Measurements from ENCODE around the gene LPP.

The LPP gene

DNA sequence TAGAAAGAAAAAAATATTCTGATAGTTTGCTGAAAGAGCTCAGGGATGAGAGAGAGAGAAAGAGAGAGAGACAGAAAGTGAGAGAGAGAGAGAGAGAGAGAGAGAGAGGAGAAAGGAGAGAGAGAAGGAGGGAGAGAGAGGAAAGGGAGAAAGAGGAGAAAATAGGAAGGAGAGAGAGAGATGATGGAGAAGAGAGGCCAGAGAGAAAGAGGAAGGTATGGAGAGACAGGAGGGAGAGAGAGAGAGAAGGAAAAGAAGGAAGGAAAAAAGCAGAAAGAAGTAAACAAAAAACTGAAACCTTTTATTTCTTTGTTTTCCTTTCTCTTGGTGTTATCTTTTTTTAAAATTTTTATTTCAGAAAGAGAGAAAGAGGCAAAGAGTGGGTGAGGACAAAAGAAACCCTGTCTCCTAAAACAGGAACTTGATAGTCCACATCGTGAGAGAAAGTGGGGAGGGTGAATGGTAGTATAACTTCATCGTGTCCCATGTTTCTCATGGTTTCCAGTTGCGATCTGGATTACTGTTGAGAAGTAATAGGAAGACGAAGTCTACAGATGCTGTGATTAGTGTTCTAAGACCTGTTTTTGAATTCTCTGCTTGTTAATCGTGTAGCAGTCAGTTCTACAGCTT, 279.7 kb downstream of the LPP start:
- H2AFZ ChIP-seq (ENCODE audit: low read length), result no peak overlapping the region
- no peak overlapping the region for H3K27ac ChIP-seq (ENCODE audit: low read length)
- H3F3A ChIP-seq (ENCODE audit: insufficient read depth, low read length), result no peaks in the 10 kb centered on the region
- no peak overlapping the region for H3K4me2 ChIP-seq (ENCODE audit: low read depth, low read length)
- no peaks in the 10 kb centered on the region for H3K79me2 ChIP-seq (ENCODE audit: low read length)
- no peaks in the 10 kb centered on the region for H3K4me1 ChIP-seq (ENCODE audit: low read length)
- no peaks in the 10 kb centered on the region for H3K9me2 ChIP-seq (replicated peaks; ENCODE audit: insufficient read depth, low read length)
- no peaks in the 10 kb centered on the region for H3K36me3 ChIP-seq (replicated peaks; ENCODE audit: insufficient read depth, low read length)
- no peaks in the 10 kb centered on the region for H4K20me1 ChIP-seq (ENCODE audit: insufficient read depth, low read length)
- H3K9ac ChIP-seq (ENCODE audit: low read length), result no peak overlapping the region
- TF ChIP-seq, protein P1, sequence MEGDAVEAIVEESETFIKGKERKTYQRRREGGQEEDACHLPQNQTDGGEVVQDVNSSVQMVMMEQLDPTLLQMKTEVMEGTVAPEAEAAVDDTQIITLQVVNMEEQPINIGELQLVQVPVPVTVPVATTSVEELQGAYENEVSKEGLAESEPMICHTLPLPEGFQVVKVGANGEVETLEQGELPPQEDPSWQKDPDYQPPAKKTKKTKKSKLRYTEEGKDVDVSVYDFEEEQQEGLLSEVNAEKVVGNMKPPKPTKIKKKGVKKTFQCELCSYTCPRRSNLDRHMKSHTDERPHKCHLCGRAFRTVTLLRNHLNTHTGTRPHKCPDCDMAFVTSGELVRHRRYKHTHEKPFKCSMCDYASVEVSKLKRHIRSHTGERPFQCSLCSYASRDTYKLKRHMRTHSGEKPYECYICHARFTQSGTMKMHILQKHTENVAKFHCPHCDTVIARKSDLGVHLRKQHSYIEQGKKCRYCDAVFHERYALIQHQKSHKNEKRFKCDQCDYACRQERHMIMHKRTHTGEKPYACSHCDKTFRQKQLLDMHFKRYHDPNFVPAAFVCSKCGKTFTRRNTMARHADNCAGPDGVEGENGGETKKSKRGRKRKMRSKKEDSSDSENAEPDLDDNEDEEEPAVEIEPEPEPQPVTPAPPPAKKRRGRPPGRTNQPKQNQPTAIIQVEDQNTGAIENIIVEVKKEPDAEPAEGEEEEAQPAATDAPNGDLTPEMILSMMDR (IDR thresholded peaks at IDR 0.05; ENCODE audit: low read length), result no peak
- TF ChIP-seq EZH2 (optimal IDR thresholded peaks at IDR 0.05; ENCODE audit: low read depth, low read length), result no peak
- no peak for TF ChIP-seq EZH2phosphoT487 (IDR thresholded peaks at IDR 0.05; ENCODE audit: low read length)
- H3K27me3 ChIP-seq (replicated peaks; ENCODE audit: insufficient read depth, low read length), result no peaks in the 10 kb centered on the region
- no peak for DNase-seq
- H3K4me3 ChIP-seq (ENCODE audit: low read length), result no peak overlapping the region
- H3K9me3 ChIP-seq (replicated peaks; ENCODE audit: insufficient read depth, low read length), result no peaks in the 10 kb centered on the region

DNA sequence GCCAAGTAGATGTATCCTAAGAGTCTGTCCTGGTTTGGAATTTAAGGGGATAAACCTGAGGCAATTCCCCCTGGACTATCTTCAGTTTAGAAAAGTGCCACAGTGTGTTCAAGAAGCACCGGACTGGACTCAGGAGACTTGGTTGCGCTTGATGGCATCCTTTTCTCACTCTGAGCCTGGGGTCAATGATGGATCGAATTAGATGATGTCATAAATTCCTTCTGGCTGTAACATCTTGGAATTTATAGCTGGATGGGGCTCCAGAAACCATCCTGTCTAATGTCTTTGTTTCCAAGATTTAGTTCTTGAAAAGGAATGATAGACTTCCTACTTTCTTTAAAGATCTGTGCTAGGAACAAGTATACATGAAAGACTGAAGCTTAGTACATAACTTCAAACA, 280.6 kb downstream of the LPP start:
- DNase-seq, result no peak
- Histone ChIP-seq H3K79me2 (ENCODE audit: low read length) (no peaks in the 10 kb centered on the region), H3F3A (ENCODE audit: insufficient read depth, low read length) (no peaks in the 10 kb centered on the region), H3K4me1 (ENCODE audit: low read length) (no peaks in the 10 kb centered on the region), H3K36me3 (replicated peaks; ENCODE audit: insufficient read depth, low read length) (no peaks in the 10 kb centered on the region), H2AFZ (ENCODE audit: low read length) (no peak overlapping the region), H3K9me3 (replicated peaks; ENCODE audit: insufficient read depth, low read length) (no peaks in the 10 kb centered on the region), H3K27me3 (replicated peaks; ENCODE audit: insufficient read depth, low read length) (no peaks in the 10 kb centered on the region), H4K20me1 (ENCODE audit: insufficient read depth, low read length) (no peaks in the 10 kb centered on the region), H3K4me2 (ENCODE audit: low read depth, low read length) (no peak overlapping the region), H3K9ac (ENCODE audit: low read length) (no peak overlapping the region), H3K9me2 (replicated peaks; ENCODE audit: insufficient read depth, low read length) (no peaks in the 10 kb centered on the region), H3K4me3 (ENCODE audit: low read length) (no peak overlapping the region), H3K27ac (ENCODE audit: low read length) (no peak overlapping the region)
- TF ChIP-seq, protein P1 (IDR thresholded peaks at IDR 0.05; ENCODE audit: low read length), result no peak
- no peak for TF ChIP-seq EZH2phosphoT487 (IDR thresholded peaks at IDR 0.05; ENCODE audit: low read length)
- no peak for TF ChIP-seq EZH2 (optimal IDR thresholded peaks at IDR 0.05; ENCODE audit: low read depth, low read length)

DNA sequence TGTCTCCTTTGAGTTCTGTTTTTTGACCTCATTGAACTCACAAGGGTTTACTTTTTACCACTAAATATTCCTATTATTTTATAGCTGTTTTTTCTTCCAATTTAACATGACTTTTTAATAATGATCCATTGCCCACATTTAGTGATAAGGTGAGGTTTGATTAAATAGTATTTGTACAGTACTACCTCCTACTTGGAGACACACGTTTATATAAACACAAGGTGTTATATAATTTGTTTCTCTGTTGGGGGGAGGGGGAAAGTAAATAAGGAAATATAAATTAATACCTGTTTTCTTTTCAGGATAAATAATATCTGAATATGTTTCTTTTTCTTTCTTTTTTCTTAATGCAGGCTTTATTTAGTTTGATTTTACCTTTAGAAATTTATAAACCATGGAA, 281.3 kb downstream of the LPP start:
- TF ChIP-seq EZH2 (optimal IDR thresholded peaks at IDR 0.05; ENCODE audit: low read depth, low read length) (no peak), EZH2phosphoT487 (IDR thresholded peaks at IDR 0.05; ENCODE audit: low read length) (no peak)
- TF ChIP-seq, protein P1 (IDR thresholded peaks at IDR 0.05; ENCODE audit: low read length), result no peak
- Histone ChIP-seq H3K36me3 (replicated peaks; ENCODE audit: insufficient read depth, low read length) (no peaks in the 10 kb centered on the region), H3K79me2 (ENCODE audit: low read length) (no peaks in the 10 kb centered on the region), H3K4me2 (ENCODE audit: low read depth, low read length) (no peak overlapping the region), H3F3A (ENCODE audit: insufficient read depth, low read length) (no peaks in the 10 kb centered on the region), H3K27ac (ENCODE audit: low read length) (no peak overlapping the region), H3K9me3 (replicated peaks; ENCODE audit: insufficient read depth, low read length) (no peaks in the 10 kb centered on the region), H3K9me2 (replicated peaks; ENCODE audit: insufficient read depth, low read length) (no peaks in the 10 kb centered on the region), H3K27me3 (replicated peaks; ENCODE audit: insufficient read depth, low read length) (no peaks in the 10 kb centered on the region), H2AFZ (ENCODE audit: low read length) (no peak overlapping the region), H3K4me3 (ENCODE audit: low read length) (no peak overlapping the region), H3K4me1 (ENCODE audit: low read length) (no peaks in the 10 kb centered on the region), H3K9ac (ENCODE audit: low read length) (no peak overlapping the region), H4K20me1 (ENCODE audit: insufficient read depth, low read length) (no peaks in the 10 kb centered on the region)
- DNase-seq, result no peak

Data from MM.1S (cell line).